Measurements from ENCODE around the gene ERVH48-1.
A peak's percentile ranks its signal among the peaks of the same experiment; 100 is the strongest.
"Not testable (repeated sequence)": the region's sequence is repeated elsewhere in the genome, so short reads cannot be mapped to it uniquely, and the experiment has no call there.

Gene ERVH48-1

DNA sequence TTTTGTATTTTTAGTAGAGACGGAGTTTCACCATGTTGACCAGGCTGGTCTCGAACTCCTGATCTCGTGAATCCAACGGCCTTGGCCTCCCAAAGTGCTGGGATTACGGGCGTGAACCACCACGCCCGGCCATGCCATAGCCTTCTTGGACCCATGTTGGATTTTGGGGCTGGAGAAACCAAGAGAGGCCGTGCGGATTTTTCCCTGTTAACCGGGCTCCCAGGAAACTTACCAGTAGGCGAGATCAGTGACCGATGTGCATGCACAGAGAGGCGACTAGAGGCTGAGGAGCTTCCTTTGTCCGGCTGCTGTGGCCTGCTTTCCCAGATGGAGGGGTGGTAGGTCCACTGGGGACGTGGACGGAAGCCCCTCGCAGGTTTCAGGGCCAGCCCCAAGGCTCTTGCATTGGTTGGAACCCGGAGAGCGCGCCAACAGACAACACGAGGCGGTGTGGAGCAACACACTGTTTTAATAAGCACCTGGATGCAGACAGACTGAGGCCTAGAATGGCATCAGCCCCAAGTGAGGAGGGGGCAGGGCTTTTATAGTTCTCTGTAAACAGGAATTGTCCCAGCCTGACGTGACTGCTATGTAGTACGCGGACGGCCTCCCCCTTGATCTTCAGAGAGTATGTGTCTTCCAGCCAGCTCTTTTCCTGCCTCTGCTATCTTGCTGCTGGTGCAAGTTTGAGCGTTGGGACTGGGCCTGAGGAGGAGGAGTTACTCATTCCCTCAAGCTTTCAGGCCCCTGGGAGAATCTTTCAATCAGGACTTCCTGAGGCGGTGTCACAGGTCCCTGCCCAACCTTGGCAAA lies at the start of gene ERVH48-1:
Gene ERVH48-1 (minus strand): TSS at position 517 of the 813 bp plus-strand sequence. CDS start 6,624 bp downstream, outside the sequence.
- no peak within 1 kb of the TSS for H2AFZ ChIP-seq (ENCODE audit: low read length, unreplicated experiment)

DNA sequence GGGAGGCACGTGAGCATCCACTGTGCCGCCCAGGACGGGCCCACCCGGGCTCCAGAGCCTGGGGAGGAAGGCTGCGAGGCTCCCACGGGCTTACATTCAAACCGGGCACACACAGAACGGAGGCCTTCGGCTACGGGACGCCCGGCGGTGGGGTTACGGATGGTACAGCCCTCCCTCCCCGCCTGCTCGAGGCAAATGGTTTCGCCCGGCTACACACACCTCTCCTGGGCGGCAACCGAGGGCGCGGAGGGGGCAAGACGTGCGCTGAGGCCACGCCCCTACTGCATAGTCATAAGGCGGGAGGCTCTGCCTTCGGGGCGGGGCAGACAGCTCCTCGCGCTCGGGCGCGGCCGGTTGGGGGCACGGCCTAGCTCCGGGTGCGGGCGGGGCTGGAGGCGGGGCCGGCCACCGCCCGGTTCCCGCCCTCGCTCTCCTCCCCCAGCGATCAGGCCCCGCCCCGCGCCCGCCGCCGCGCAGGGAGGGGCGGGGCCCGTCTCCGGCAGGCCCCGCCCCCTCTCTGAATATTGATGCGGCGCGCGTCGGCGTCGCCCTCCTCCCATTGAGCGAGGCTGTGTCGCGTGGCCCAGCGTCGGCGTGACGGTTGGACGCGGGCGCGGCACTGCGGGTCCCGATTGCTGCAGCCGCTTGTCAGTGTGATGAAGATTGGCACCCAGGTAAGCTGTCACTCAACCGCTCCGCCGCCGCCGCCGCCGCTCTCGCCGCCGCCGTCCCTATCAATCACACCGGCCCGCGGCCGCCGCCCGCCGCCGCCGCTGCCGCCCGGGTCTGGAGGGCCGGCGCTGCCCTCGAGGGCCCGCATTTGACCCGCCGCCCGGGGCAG lies 48.8 kb upstream of the ERVH48-1 start, which contains the start of gene PKNOX1:
Gene PKNOX1 (plus strand): TSS at position 572 of the 841 bp plus-strand sequence. CDS start 29,820 bp downstream, outside the sequence.
- H2AFZ ChIP-seq (ENCODE audit: low read length, unreplicated experiment): peak within 1 kb of the TSS; percentile 92
- peaks cover 36% of the 10 kb centered on the region for H3K79me2 ChIP-seq (ENCODE audit: control insufficient read depth, insufficient read depth, low read length, unreplicated experiment)
- H3K27me3 ChIP-seq (ENCODE audit: insufficient read depth, low read length): no peaks in the 10 kb centered on the region

More for the DNA sequence above, at the start of gene ERVH48-1:
- Histone ChIP-seq H3K4me1 (ENCODE audit: control insufficient read depth, insufficient read depth, low read length, unreplicated experiment) (peaks cover 10% of the 10 kb centered on the region), H3K27me3 (ENCODE audit: insufficient read depth, low read length) (no peaks in the 10 kb centered on the region), H3K4me3 (ENCODE audit: low read depth, low read length) (no peak within 1 kb of the TSS), H3K36me3 (ENCODE audit: insufficient read depth, low read length) (no peaks in the 10 kb centered on the region), H3K27ac (ENCODE audit: low read depth, low read length) (no peak within 1 kb of the TSS), H3K79me2 (ENCODE audit: control insufficient read depth, insufficient read depth, low read length, unreplicated experiment) (no peaks in the 10 kb centered on the region)

DNA sequence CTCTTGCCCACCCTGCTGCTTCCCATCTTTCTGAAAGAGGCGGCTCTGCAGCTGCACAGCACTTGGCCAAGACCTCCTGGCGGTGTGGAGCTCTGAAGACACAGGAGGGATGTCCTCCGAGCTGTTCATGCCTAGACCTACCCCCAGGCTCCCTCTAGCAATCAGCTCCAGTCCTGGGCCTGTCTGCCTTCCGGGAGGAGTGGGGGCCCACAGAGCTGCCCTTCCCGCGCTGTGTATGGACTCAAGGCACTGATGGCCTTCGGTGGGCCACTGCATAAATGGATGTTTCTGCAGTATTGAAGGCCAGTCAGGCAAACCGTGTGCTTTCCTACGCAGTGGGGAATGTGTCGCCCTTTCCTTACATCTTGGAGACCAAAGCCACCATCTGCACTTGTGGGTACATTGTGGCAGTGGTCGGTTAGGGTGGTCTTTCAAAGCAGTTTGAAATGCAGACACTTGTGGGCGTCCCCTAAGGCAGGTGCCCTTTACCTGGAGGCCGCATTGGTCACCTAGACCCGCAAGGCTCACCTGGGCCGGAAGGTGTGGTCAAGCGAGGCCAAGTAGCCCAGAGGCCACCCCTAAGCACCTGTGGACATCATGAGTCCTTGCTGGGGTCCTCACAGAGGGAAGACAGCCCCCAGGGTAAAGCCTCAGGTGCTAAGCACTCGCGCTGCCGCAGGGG lies 48.0 kb upstream of the ERVH48-1 start:
- Histone ChIP-seq H3K4me1 (ENCODE audit: control insufficient read depth, insufficient read depth, low read length, unreplicated experiment) (peaks cover 14% of the 10 kb centered on the region), H3K4me3 (ENCODE audit: low read depth, low read length) (peak overlapping the region; percentile 84), H3K36me3 (ENCODE audit: insufficient read depth, low read length) (peaks cover 8% of the 10 kb centered on the region; the same call in 1 of the 2 replicates), H3K27ac (ENCODE audit: low read depth, low read length) (peak overlapping the region; percentile 61), H2AFZ (ENCODE audit: low read length, unreplicated experiment) (peak overlapping the region; percentile 92), H3K27me3 (ENCODE audit: insufficient read depth, low read length) (no peaks in the 10 kb centered on the region), H3K79me2 (ENCODE audit: control insufficient read depth, insufficient read depth, low read length, unreplicated experiment) (peaks cover 28% of the 10 kb centered on the region)

More for the DNA sequence above, 48.8 kb upstream of the ERVH48-1 start, which contains the start of gene PKNOX1:
- Histone ChIP-seq H3K27ac (ENCODE audit: low read depth, low read length) (peak within 1 kb of the TSS; percentile 81), H3K36me3 (ENCODE audit: insufficient read depth, low read length) (peaks cover 14% of the 10 kb centered on the region; the same call in 1 of the 2 replicates), H3K4me3 (ENCODE audit: low read depth, low read length) (peak within 1 kb of the TSS; percentile 97), H3K4me1 (ENCODE audit: control insufficient read depth, insufficient read depth, low read length, unreplicated experiment) (peaks cover 14% of the 10 kb centered on the region)

DNA sequence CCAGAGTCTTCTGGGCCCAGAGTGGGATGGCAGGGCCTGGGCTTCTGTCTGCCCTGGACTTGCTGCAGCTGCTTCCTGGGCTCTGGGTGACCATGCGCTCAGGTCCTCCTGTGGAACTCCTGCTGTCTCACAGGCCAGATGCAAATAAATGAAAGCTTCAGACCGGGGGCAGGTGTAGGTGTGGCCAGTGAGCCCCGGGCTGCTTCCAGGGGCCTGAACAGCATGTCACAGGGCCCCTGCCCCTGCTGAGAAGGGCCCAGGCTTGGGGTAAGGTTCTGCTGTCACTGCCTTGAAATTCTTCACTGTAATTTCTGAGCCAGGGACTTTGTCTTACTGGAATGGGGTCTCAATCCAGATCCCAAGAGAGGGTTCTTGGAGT lies 46.5 kb upstream of the ERVH48-1 start:
- Histone ChIP-seq H3K36me3 (ENCODE audit: insufficient read depth, low read length) (peaks cover 4% of the 10 kb centered on the region; the same call in 1 of the 2 replicates), H3K4me3 (ENCODE audit: low read depth, low read length) (no peak overlapping the region), H3K4me1 (ENCODE audit: control insufficient read depth, insufficient read depth, low read length, unreplicated experiment) (peaks cover 14% of the 10 kb centered on the region), H2AFZ (ENCODE audit: low read length, unreplicated experiment) (peak overlapping the region; percentile 6), H3K79me2 (ENCODE audit: control insufficient read depth, insufficient read depth, low read length, unreplicated experiment) (peaks cover 17% of the 10 kb centered on the region), H3K27me3 (ENCODE audit: insufficient read depth, low read length) (no peaks in the 10 kb centered on the region), H3K27ac (ENCODE audit: low read depth, low read length) (no peak overlapping the region)

DNA sequence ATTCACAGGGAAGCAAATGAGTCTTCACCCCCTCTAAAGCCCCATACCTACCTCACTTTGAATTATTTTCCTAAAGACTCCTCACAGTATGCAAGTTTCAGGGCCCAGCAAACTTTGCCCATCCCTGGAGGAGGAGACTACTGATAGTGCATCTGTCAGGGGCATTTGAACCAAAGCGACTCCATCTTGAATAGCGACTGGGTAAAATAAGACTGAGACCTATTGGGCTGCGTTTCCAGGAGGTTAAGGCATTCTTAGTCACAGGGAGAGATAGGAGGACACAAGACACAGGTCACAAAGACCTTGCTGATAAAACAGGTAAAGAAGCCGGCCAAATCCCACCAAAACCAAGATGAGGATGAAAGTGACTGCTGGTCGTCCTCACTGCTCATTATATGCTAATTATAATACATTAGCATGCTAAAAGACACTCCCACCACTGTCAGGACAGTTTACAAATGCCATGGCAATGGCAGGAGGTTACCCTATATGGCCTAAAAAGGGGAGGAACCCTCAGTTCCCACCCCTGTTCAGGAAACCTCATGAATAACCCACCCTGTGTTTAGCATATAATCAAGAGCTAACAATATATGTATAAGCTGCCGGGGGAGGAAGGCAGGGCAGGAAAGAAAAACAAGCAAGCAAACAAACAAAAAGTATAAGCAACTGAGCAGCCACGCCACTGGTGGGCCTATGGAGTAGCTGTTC lies 45.7 kb upstream of the ERVH48-1 start:
- Histone ChIP-seq H3K27me3 (ENCODE audit: insufficient read depth, low read length) (no peaks in the 10 kb centered on the region), H3K4me1 (ENCODE audit: control insufficient read depth, insufficient read depth, low read length, unreplicated experiment) (peaks cover 7% of the 10 kb centered on the region), H3K36me3 (ENCODE audit: insufficient read depth, low read length) (no peaks in the 10 kb centered on the region), H2AFZ (ENCODE audit: low read length, unreplicated experiment) (no peak overlapping the region), H3K27ac (ENCODE audit: low read depth, low read length) (no peak overlapping the region), H3K4me3 (ENCODE audit: low read depth, low read length) (no peak overlapping the region), H3K79me2 (ENCODE audit: control insufficient read depth, insufficient read depth, low read length, unreplicated experiment) (peaks cover 10% of the 10 kb centered on the region)

DNA sequence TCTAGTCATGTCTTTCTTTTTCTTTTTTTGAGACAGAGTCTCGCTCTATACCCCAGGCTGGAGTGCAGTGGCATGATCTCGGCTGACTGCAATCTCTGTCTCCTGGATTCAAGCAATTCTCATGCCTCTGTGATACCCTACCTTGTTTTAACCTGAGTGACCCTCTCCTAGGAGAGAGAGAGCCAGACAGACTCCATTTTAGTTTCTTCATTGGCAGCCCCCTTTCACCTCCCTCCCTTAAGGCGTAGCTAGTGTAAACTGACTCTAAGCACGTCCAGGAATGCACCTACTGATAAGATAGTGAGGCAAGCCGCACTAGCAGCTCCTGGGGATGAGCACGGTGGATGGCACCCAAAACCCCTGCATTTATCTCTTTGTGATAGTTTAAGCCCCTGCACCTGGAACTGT lies 43.8 kb upstream of the ERVH48-1 start:
- Histone ChIP-seq H3K4me1 (ENCODE audit: control insufficient read depth, insufficient read depth, low read length, unreplicated experiment) (peaks cover 5% of the 10 kb centered on the region), H2AFZ (ENCODE audit: low read length, unreplicated experiment) (no peak overlapping the region), H3K36me3 (ENCODE audit: insufficient read depth, low read length) (no peaks in the 10 kb centered on the region), H3K79me2 (ENCODE audit: control insufficient read depth, insufficient read depth, low read length, unreplicated experiment) (no peaks in the 10 kb centered on the region), H3K27ac (ENCODE audit: low read depth, low read length) (no peak overlapping the region), H3K4me3 (ENCODE audit: low read depth, low read length) (no peak overlapping the region), H3K27me3 (ENCODE audit: insufficient read depth, low read length) (no peaks in the 10 kb centered on the region)

DNA sequence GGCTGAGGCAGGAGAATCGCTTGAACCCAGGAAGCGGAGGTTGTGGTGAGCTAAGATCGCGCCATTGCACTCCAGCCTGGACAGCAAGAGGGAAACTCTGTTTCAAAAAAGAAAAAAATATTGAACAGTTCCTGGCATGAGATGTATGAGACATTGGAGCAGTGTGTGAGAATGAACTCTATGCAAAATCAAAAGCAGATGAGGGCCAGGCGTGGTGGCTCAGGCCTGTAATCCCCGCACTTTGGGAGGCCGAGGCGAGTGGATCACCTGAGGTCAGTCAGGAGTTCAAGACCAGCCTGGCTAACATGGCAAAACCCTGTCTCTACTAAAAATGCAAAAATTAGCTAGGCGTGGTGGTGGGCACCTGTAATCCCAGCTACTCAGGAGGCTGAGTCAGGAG lies 42.2 kb upstream of the ERVH48-1 start:
- not testable (repeated sequence) for H3K27ac ChIP-seq (ENCODE audit: low read depth, low read length); H3K36me3 ChIP-seq (ENCODE audit: insufficient read depth, low read length); H3K79me2 ChIP-seq (ENCODE audit: control insufficient read depth, insufficient read depth, low read length, unreplicated experiment); H3K27me3 ChIP-seq (ENCODE audit: insufficient read depth, low read length); H3K4me1 ChIP-seq (ENCODE audit: control insufficient read depth, insufficient read depth, low read length, unreplicated experiment); H2AFZ ChIP-seq (ENCODE audit: low read length, unreplicated experiment); H3K4me3 ChIP-seq (ENCODE audit: low read depth, low read length)

DNA sequence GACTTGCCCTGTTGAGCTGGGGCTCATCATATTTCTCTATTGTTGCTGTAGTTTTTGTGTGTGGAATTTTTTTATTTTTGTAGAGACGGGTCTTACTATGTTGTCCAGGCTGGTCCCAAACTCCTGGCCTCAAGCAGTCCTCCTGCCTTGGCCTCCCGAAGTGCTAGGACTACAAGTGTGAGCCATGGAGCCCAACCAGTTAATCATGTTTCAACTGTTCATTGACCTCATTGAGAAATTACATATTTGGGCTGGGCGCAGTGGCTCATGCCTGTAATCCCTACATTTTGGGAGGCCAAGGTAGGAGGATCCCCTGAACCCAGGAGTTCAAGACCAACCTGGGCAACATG lies 39.8 kb upstream of the ERVH48-1 start:
- no peaks in the 10 kb centered on the region for H3K27me3 ChIP-seq (ENCODE audit: insufficient read depth, low read length)
- no peak overlapping the region for H3K4me3 ChIP-seq (ENCODE audit: low read depth, low read length)
- H2AFZ ChIP-seq (ENCODE audit: low read length, unreplicated experiment): no peak overlapping the region
- H3K27ac ChIP-seq (ENCODE audit: low read depth, low read length): no peak overlapping the region
- no peaks in the 10 kb centered on the region for H3K4me1 ChIP-seq (ENCODE audit: control insufficient read depth, insufficient read depth, low read length, unreplicated experiment)
- no peaks in the 10 kb centered on the region for H3K79me2 ChIP-seq (ENCODE audit: control insufficient read depth, insufficient read depth, low read length, unreplicated experiment)
- no peaks in the 10 kb centered on the region for H3K36me3 ChIP-seq (ENCODE audit: insufficient read depth, low read length)

DNA sequence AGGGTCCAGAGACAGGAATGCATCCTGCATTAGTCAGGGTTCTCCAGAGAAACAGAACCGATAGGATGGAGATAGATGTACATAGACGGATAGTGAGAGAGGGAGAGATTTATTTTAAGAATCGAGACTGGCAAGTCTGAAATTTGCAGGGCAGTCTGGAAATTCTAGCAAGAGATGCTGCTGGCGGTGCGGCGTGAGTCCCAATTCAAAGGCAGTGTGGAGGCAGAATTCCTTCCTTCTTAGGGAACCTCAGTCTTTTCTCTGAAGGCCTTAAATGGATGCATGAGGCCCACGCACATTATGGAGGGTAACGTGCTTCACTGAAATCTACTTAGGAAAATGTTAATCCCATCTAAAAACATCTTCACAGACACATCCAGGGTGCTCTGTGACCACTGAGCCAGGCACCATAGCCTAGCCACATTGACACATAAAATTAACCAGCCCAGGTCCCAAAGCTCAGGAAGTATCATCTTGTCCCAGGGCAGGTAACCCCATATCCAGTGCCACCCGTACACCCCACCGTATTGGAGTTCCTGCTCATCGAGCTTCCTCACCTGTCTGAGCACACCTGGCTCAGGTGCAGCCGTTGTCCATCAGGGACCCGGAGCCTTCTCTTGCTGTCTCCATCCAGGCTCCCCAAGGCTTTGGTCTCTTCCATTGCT lies 39.2 kb upstream of the ERVH48-1 start:
- H3K27ac ChIP-seq (ENCODE audit: low read depth, low read length): no peak overlapping the region
- H2AFZ ChIP-seq (ENCODE audit: low read length, unreplicated experiment): no peak overlapping the region
- H3K4me3 ChIP-seq (ENCODE audit: low read depth, low read length): no peak overlapping the region
- H3K79me2 ChIP-seq (ENCODE audit: control insufficient read depth, insufficient read depth, low read length, unreplicated experiment): no peaks in the 10 kb centered on the region
- no peaks in the 10 kb centered on the region for H3K4me1 ChIP-seq (ENCODE audit: control insufficient read depth, insufficient read depth, low read length, unreplicated experiment)
- no peaks in the 10 kb centered on the region for H3K36me3 ChIP-seq (ENCODE audit: insufficient read depth, low read length)
- H3K27me3 ChIP-seq (ENCODE audit: insufficient read depth, low read length): no peaks in the 10 kb centered on the region
